GM13977 (cell line): ENCODE data around the gene C5orf58.

Experiments used
- DNase-seq: peaks from one replicate; pipeline ENCODE4 v3.0.0; 2012; ENCODE audit warnings: low spot score
- in situ Hi-C: fragments of 300-500 bp; cut with MboI; formaldehyde crosslinking; loops from one replicate; pipeline ENCODE4 v1.12.0; 2022; ENCODE audit warnings: low sequenced_read_pairs, low pct_unique_long_range_greater_than_20kb, mixed read lengths, inconsistent platforms; ENCODE audit not compliant: unreplicated experiment
- TF ChIP-seq, protein P1 (sequence below): IDR thresholded peaks from 2 replicates; pipeline ENCODE4 v1.5.1; 2012; ENCODE audit warnings: mild to moderate bottlenecking, control low read depth; ENCODE audit not compliant: insufficient read depth; ENCODE audit errors: extremely low read depth, missing control alignments

The C5orf58 gene

GRCh38 chr5:170284231-170284630 is 51.4 kb downstream of the C5orf58 start:
- DNase-seq: no peak
- TF ChIP-seq, protein P1, sequence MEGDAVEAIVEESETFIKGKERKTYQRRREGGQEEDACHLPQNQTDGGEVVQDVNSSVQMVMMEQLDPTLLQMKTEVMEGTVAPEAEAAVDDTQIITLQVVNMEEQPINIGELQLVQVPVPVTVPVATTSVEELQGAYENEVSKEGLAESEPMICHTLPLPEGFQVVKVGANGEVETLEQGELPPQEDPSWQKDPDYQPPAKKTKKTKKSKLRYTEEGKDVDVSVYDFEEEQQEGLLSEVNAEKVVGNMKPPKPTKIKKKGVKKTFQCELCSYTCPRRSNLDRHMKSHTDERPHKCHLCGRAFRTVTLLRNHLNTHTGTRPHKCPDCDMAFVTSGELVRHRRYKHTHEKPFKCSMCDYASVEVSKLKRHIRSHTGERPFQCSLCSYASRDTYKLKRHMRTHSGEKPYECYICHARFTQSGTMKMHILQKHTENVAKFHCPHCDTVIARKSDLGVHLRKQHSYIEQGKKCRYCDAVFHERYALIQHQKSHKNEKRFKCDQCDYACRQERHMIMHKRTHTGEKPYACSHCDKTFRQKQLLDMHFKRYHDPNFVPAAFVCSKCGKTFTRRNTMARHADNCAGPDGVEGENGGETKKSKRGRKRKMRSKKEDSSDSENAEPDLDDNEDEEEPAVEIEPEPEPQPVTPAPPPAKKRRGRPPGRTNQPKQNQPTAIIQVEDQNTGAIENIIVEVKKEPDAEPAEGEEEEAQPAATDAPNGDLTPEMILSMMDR: no peak
- in situ Hi-C loops: no loop called here

DNA sequence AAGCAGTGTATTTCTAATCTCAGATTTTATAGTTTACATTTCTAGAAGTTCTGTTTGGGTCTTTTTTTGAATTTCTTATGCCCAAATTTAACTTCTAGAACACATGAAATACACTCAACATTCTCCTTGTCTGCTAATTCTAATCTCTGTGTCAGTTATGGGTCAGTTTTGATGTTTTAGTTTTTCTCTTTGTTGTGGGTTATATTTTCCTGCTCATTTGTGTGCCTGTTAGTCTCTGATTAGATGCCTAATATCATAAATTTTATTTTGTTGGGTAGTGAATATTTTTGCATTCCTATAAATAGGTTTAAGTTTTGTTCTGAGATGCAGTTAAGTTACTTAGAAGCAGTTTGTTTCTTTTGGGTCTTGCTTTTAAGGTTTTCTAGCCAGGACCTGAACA is 52.4 kb downstream of the C5orf58 start:
- DNase-seq: no peak
- in situ Hi-C loops: no loop called here
- TF ChIP-seq, protein P1: no peak

- in situ Hi-C loops: no loop called here
- no peak for DNase-seq
- TF ChIP-seq, protein P1: no peak
These were observed 53.7 kb downstream of the C5orf58 start for GRCh38 chr5:170286386-170286925.

DNA sequence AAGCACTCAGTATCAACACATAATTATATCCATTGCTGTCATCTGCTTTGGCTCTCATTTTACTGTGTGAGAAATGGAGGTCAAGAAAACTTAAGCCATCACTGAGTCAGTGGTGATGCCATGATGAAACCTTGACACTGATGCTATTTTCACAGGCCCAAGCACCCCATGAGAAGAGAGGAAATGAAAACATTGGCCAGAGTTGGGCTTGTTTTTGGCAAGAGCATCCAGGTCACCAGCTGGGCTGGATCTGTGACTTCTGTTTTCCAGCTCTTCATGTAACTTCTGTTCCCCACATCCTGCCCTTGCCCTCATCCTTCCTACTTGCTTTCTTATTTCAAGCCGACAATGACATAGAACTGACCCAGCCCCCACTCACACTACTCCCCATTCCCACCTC is 54.7 kb downstream of the C5orf58 start:
- TF ChIP-seq, protein P1: no peak
- in situ Hi-C loops: no loop called here
- DNase-seq: no peak

DNA sequence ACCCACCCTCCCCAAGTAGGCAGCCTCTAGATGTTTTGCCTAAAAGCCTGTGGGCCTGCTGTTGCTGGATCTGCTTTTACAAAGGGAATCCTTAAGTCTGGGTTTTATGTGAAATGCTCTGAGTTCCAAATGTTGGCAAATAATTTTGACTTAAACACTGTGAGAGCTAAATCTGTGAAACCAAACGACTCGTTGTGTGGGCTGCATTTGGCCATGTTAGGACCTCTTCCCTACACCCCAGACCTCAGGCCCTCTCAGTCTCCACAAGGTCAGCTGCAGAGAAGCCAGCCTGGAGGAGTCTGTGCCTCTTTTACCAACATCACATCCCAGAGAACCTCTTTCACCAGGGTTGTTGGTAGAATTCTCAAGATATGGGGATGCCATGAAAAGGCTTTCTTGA is 55.4 kb downstream of the C5orf58 start:
- TF ChIP-seq, protein P1: no peak
- in situ Hi-C loops: no loop called here
- no peak for DNase-seq

DNA sequence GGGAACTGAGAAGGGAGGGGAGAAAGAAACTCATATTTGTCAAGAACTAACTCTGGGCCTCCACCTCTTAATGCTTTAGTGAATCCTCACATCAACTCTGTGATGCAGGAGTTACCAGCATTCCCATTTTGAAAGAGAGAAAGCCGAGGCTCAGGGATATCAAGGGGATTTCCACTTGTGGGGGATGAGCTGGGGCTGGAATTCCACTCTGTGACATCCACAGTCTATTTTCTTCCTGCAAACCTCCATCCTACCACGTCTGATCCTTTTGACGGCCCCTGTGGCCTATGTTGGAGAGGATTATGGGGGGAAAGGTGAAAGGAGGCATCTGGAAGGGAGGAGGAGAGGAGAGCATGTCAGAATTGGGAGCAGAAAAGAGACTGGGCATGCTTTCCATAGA is 55.8 kb downstream of the C5orf58 start:
- TF ChIP-seq, protein P1: no peak
- no peak for DNase-seq
- in situ Hi-C loops: no loop called here

DNA sequence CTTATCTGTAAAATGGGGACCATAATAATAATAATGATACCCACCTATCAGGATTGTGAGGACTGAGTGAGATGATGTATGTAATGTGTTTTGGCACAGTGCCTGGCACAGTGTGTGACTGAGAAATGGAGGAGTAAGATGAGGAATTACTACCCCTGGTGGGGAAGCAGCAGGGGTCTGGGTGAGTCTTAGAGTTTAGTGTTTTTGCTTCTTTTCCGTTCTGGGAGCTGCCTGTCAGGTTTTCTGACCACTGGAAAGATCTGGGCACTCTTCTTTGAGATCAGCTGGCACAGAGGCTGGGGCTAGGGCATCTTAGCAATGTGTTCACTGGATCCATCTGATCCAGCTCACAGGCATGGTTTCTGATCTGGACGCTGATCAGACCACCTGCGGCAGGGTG is 56.3 kb downstream of the C5orf58 start:
- no peak for DNase-seq
- TF ChIP-seq, protein P1: no peak
- in situ Hi-C loops: no loop called here
